ENCODE measurements around the gene CNGB1.

GRCh38 chr16:57865746-57866528 is 105.0 kb downstream of the CNGB1 start:
- TF ChIP-seq CTCF (IDR thresholded peaks at IDR 0.05; ENCODE audit: low read length) (no peak), EZH2 (IDR thresholded peaks at IDR 0.05; ENCODE audit: borderline replicate concordance, low read length) (no peak)

Measured in OCI-LY1 (cell line).